Peyer's patch (tissue), 4 donors: ENCODE results near the gene CLK2. TPM values are rescaled to one million over a fixed set of nuclear protein-coding genes. Genes with fewer than 3 reads are reported as not detected.

Experiments used
- DNase-seq, 3 donors: peaks; one replicate each; pipeline ENCODE4 v3.0.0-alpha.2; 2017 to 2019
- H3K27ac ChIP-seq, 4 donors: fragments of 200-600 bp; sonication (generic); one replicate each; pipeline ENCODE4 v1.5.1; 2016 to 2019
- H3K27me3 ChIP-seq, 2 donors: fragments of 200-600 bp; sonication (generic); one replicate each; pipeline ENCODE4 v1.5.1; 2019
- H3K36me3 ChIP-seq, 3 donors: fragments of 200-600 bp; sonication (generic); one replicate each; pipeline ENCODE4 v1.5.1; 2016 to 2019
- H3K4me1 ChIP-seq, 4 donors: fragments of 200-600 bp; sonication (generic); one replicate each; pipeline ENCODE4 v1.5.1; 2016 to 2019
- H3K4me3 ChIP-seq, 4 donors: fragments of 200-600 bp; sonication (generic); 1 replicate in 3 of 4; 2 replicates in 1 of 4; pipeline ENCODE4 v1.5.1; 2016 to 2019; ENCODE audit warnings: mild to moderate bottlenecking in 1 of 4
- H3K9me3 ChIP-seq, 4 donors: fragments of 200-600 bp; sonication (generic); one replicate each; pipeline ENCODE4 v1.5.1; 2016 to 2019; ENCODE audit warnings: mild to moderate bottlenecking in 1 of 4
- POLR2A ChIP-seq, 2 donors: fragments of 450-650 bp; IDR thresholded peaks; one replicate each; pipeline ENCODE4 v1.5.1; 2017; ENCODE audit warnings: antibody characterized with exemption in 2 of 2, mild to moderate bottlenecking in 2 of 2, moderate library complexity in 2 of 2
- total RNA-seq, 4 donors: library from RNA; depleted of rRNA; stranded (reverse); fragments of >200 nt; gene quantifications; one replicate each; pipeline ENCODE4 v1.1.0, GENCODE V29; 2016
- TF ChIP-seq, protein P1 (sequence below), 6 experiments: fragments of 450-650 bp in 4 of 6; fragments of 200-600 bp in 2 of 6; sonication (generic) in 1 of 6; IDR thresholded peaks; one replicate each; pipeline ENCODE4 v1.5.1; 2017 to 2019; ENCODE audit warnings: antibody characterized with exemption in 6 of 6, mild to moderate bottlenecking in 3 of 6, moderate library complexity in 1 of 6

CLK2 gene
- total RNA-seq, 4 donors from 2014 or later, result 44.7 to 125 (median 98.5) TPM

DNA sequence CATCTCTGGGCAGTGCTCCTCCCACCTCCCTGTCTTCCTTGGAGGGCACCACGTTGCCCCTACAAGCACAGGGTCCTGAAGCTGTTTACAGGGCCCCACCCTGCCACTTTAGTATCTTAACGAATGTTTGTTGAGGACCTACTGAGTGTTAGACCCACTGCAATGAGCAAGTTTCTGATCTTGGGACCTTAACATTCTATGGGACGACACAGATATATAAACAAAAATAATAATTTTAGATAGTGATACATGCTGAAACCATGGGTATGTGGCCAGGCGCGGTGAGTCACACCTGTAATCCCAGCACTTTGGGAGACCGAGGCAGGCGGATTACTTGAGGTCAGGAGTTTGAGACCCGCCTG lies 28.2 kb downstream of the CLK2 start:
- no peaks in the 10 kb centered on the region for H3K27me3 ChIP-seq
- no peaks in the 10 kb centered on the region for H3K9me3 ChIP-seq
- no peak for DNase-seq
- peaks cover 0 to 26% (median 7%) of the 10 kb centered on the region in 4 donors for H3K4me1 ChIP-seq
- peak overlapping the region; percentile 48 to 70 (median 61) for H3K4me3 ChIP-seq
- no peak for TF ChIP-seq POLR2A (IDR thresholded peaks at IDR 0.05)
- TF ChIP-seq, protein P1, sequence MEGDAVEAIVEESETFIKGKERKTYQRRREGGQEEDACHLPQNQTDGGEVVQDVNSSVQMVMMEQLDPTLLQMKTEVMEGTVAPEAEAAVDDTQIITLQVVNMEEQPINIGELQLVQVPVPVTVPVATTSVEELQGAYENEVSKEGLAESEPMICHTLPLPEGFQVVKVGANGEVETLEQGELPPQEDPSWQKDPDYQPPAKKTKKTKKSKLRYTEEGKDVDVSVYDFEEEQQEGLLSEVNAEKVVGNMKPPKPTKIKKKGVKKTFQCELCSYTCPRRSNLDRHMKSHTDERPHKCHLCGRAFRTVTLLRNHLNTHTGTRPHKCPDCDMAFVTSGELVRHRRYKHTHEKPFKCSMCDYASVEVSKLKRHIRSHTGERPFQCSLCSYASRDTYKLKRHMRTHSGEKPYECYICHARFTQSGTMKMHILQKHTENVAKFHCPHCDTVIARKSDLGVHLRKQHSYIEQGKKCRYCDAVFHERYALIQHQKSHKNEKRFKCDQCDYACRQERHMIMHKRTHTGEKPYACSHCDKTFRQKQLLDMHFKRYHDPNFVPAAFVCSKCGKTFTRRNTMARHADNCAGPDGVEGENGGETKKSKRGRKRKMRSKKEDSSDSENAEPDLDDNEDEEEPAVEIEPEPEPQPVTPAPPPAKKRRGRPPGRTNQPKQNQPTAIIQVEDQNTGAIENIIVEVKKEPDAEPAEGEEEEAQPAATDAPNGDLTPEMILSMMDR (IDR thresholded peaks at IDR 0.05), result no peak
- H3K36me3 ChIP-seq, result peaks cover 0 to 8% (median 0%) of the 10 kb centered on the region in 3 donors
- peak overlapping the region; percentile 80 to 95 (median 86) for H3K27ac ChIP-seq

DNA sequence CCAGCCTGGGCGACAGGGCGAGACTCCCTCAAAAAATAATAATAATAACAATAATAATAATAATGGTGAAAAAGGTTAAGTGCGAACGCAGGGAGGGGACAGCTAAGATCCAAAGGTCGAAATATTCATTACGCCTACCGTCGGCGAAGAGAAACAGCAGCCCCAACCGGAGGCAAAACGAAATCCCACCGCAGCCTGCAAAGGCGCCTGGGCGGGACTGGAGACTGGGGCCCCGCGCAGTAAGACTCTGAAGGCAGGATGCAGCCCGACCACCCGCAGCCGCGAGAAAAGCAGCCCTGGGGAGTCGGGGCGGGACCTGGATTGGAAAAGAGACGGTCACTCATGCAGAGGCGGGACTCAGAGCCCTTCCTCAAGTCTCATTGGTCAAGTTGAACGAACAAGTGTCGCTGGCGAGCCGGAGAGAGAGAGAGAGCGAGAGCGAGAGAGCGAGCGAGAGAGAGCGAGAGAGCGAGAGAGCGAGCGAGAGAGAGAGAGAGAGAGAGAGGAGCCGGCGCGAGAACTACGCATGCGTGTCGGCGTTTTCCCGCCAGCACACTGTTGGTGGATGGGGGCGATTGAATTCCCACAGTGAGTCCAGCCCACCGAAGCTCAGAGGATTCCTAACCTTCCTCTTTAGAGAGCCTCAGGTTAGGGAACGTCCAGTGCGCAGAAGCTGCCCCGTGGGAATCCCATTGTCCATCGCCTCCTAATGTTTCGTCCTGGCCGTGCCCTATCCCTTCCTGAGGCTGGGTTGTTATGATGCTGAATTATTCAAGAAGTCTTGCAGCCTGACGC lies 28.7 kb downstream of the CLK2 start:
- TF ChIP-seq, protein P1 (IDR thresholded peaks at IDR 0.05), result peak in 5 of 6 experiments; percentile 36 to 98 (median 95)
- TF ChIP-seq POLR2A (IDR thresholded peaks at IDR 0.05), result peak; percentile 81 to 87
- peak; percentile 93 to 99 (median 98) for DNase-seq
- peaks cover 0 to 27% (median 6%) of the 10 kb centered on the region in 4 donors for H3K4me1 ChIP-seq
- peak overlapping the region; percentile 48 to 70 (median 61) for H3K4me3 ChIP-seq
- H3K27me3 ChIP-seq, result no peaks in the 10 kb centered on the region
- H3K36me3 ChIP-seq, result peaks cover 0 to 9% (median 0%) of the 10 kb centered on the region in 3 donors
- no peaks in the 10 kb centered on the region for H3K9me3 ChIP-seq
- H3K27ac ChIP-seq, result peak overlapping the region; percentile 80 to 95 (median 86)

DNA sequence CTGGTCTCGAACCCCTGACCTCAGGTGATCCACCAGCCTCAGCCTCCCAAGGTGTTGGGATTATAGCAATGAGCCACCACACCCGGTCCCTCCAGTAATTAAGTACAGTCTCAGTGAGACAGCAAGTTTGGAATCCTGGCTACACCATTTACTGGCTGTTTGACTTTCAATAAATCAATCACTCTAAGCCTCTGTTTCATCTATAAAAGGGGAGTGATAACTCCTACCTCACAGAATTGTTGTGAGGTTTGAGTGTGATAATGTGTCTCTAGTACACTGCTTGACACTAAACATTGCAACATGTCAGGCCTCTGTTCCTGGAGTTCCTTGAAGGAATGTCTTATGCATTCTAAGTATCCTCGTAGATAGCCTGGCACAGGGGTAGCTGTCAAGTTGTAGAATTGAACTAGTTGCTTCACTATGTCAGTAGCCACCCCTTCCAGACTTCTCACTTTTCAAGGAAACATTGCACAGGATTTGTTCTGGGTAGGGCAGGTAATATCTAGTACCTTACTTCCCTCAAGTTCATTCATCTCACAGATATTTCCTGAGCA lies 30.4 kb downstream of the CLK2 start:
- Histone ChIP-seq H3K9me3 (no peaks in the 10 kb centered on the region), H3K4me1 (peaks cover 0 to 27% (median 6%) of the 10 kb centered on the region in 4 donors), H3K4me3 (peak overlapping the region in 1 of 4 donors; percentile 67), H3K36me3 (peaks cover 0 to 16% (median 0%) of the 10 kb centered on the region in 3 donors), H3K27ac (peak overlapping the region in 3 of 4 donors; percentile 9 to 95 (median 90)), H3K27me3 (no peaks in the 10 kb centered on the region)
- no peak for DNase-seq
- TF ChIP-seq, protein P1 (IDR thresholded peaks at IDR 0.05), result no peak
- TF ChIP-seq POLR2A (IDR thresholded peaks at IDR 0.05), result no peak

DNA sequence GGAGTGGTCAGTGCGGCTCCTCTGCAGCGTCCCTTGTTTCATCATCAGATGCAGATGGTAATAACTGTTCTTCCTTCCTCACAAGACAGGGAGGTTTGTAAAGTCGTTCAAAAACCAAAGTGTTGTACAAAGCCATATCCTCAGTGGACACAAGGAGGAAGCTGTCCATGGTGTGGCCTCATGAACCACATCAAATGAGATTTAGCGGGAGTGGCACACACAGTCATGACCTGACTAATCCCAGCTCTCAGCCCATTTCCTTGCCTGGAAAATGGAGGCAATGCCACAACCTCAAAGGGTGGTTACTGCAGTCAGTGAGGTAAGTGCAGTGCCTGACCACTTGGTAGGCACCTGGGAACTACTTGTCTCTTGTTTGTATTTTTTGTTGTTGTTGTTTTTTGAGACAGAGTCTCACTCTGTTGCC lies 31.5 kb downstream of the CLK2 start:
- Histone ChIP-seq H3K4me1 (peaks cover 0 to 27% (median 6%) of the 10 kb centered on the region in 4 donors), H3K36me3 (peaks cover 0 to 23% (median 0%) of the 10 kb centered on the region in 3 donors), H3K27ac (peak overlapping the region in 1 of 4 donors; percentile 34), H3K4me3 (no peak overlapping the region), H3K9me3 (no peaks in the 10 kb centered on the region), H3K27me3 (no peaks in the 10 kb centered on the region)
- TF ChIP-seq POLR2A (IDR thresholded peaks at IDR 0.05), result no peak
- TF ChIP-seq, protein P1 (IDR thresholded peaks at IDR 0.05), result no peak
- no peak for DNase-seq

DNA sequence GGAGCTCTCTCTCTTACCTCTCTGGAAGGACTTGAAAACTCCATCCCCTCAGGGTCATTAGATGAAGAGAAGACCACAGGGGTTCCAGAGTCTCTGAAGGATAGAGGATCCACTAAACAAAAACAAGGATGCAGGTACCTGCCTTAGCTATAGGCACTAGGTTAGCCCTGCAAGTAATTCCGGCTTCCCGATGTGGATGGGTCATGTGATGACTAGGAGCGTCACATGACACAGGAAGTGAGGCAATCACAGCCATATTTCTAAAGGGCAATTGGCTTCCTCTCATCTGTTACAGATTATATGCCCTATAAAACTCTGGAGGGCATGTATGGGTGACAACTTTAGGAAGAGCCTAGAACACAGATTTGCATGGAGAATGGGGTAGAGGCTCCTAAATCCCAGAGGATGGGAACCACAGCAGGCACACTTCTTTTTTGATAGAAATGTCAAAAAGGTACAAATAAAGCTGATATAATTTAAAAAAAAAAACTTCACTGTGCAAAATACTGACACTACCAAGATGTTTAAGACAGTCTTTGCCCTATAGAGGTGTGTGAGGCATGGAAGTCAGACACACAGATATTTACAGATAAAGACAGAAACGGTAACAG lies 32.1 kb downstream of the CLK2 start:
- H3K4me3 ChIP-seq, result peak overlapping the region; percentile 25 to 53 (median 44)
- no peaks in the 10 kb centered on the region for H3K27me3 ChIP-seq
- peaks cover 0 to 29% (median 0%) of the 10 kb centered on the region in 3 donors for H3K36me3 ChIP-seq
- H3K27ac ChIP-seq, result peak overlapping the region in 2 of 4 donors; percentile 34 to 58
- DNase-seq, result peak in 2 of 3 donors; percentile 76 to 92
- no peaks in the 10 kb centered on the region for H3K9me3 ChIP-seq
- no peak for TF ChIP-seq POLR2A (IDR thresholded peaks at IDR 0.05)
- TF ChIP-seq, protein P1 (IDR thresholded peaks at IDR 0.05), result no peak
- peaks cover 0 to 27% (median 6%) of the 10 kb centered on the region in 4 donors for H3K4me1 ChIP-seq
